H1 (cell line): ENCODE data around the gene FHAD1. TPM values are rescaled to one million over a fixed set of nuclear protein-coding genes. Genes with fewer than 3 reads are reported as not detected.

Experiments
- CTCF ChIA-PET: fragments of 300-600 bp; sonication (Branson Sonifier 250); formaldehyde crosslinking; loops from one replicate; lab custom pipeline; 2021; ENCODE audit not compliant: partially characterized antibody; lab: Charles Lee
- POLR2A ChIA-PET: fragments of 300-600 bp; sonication (Branson Sonifier 250); formaldehyde crosslinking; loops from one replicate; lab custom pipeline; 2021; ENCODE audit warnings: inconsistent platforms; ENCODE audit not compliant: partially characterized antibody; lab: Charles Lee
- DNase-seq, 2 experiments: peaks; one replicate each; pipeline versions ENCODE4 v3.0.0 to v3.0.0-alpha.2; 2010 to 2022; ENCODE audit warnings: low spot score in 2 of 2, low read depth in 1 of 2, mixed read lengths in 1 of 2
- FAIRE-seq: peaks from 2 replicates; lab custom pipeline; 2011; peaks lifted over from hg19 to GRCh38; lab: Jason Lieb, UNC
- H2AFZ ChIP-seq: 2 replicates; pipeline ENCODE4 v1.8.1; 2012; ENCODE audit warnings: low read length, inconsistent platforms
- H2AK5ac ChIP-seq: 2 replicates; pipeline ENCODE4 v1.6.1; 2013; ENCODE audit warnings: low read depth, low read length
- H2BK120ac ChIP-seq: replicated peaks from 2 replicates; pipeline ENCODE3; 2013; ENCODE audit warnings: low read depth, low read length, inconsistent platforms
- H2BK12ac ChIP-seq: 2 replicates; pipeline ENCODE4 v1.6.1; 2013; ENCODE audit warnings: low read depth, low read length
- H2BK15ac ChIP-seq: 2 replicates; pipeline ENCODE4 v1.6.1; 2013; ENCODE audit warnings: low read length
- H2BK20ac ChIP-seq: 2 replicates; pipeline ENCODE4 v1.6.1; 2013; ENCODE audit warnings: low read length
- H2BK5ac ChIP-seq: 2 replicates; pipeline ENCODE4 v1.6.1; 2013; ENCODE audit warnings: low read depth, low read length
- H3K14ac ChIP-seq: 2 replicates; pipeline ENCODE4 v1.6.1; 2013; ENCODE audit warnings: inconsistent platforms; ENCODE audit not compliant: insufficient read length
- H3K18ac ChIP-seq: 2 replicates; pipeline ENCODE4 v1.6.1; 2013; ENCODE audit warnings: low read length; ENCODE audit errors: extremely low read depth
- H3K23ac ChIP-seq: 2 replicates; pipeline ENCODE4 v1.6.1; 2013; ENCODE audit warnings: inconsistent platforms; ENCODE audit not compliant: insufficient read length
- H3K23me2 ChIP-seq: 2 replicates; pipeline ENCODE4 v1.6.1; 2013; ENCODE audit warnings: low read depth, low read length
- H3K27ac ChIP-seq: 2 replicates; pipeline ENCODE4 v1.6.1; 2011; ENCODE audit warnings: low read depth, low read length, inconsistent platforms
- H3K27me3 ChIP-seq, 4 experiments: replicated peaks in 1 of 4; 1 replicate in 1 of 4; 2 replicates in 3 of 4; pipeline versions ENCODE4 v1.6.1 to v1.8.1; 2011 to 2013; ENCODE audit warnings: low read length in 3 of 4, mild to moderate bottlenecking in 3 of 4, inconsistent platforms in 2 of 4, mixed read lengths in 2 of 4, moderate library complexity in 1 of 4; ENCODE audit not compliant: control insufficient read depth in 3 of 4, insufficient read depth in 3 of 4; ENCODE audit errors: extremely low read depth in 1 of 4
- H3K36me3 ChIP-seq, 4 experiments: 2 replicates each; pipeline versions ENCODE4 v1.6.1 to v1.8.1; 2011 to 2013; ENCODE audit warnings: mild to moderate bottlenecking in 4 of 4, low read length in 3 of 4, moderate library complexity in 2 of 4, control low read depth in 1 of 4, inconsistent platforms in 1 of 4; ENCODE audit not compliant: insufficient read depth in 4 of 4, control insufficient read depth in 2 of 4
- H3K4ac ChIP-seq: replicated peaks from 2 replicates; pipeline ENCODE3; 2013; ENCODE audit warnings: low read length, low read depth, mixed read lengths, inconsistent platforms; ENCODE audit not compliant: insufficient read length
- H3K4me1 ChIP-seq, 4 experiments: replicated peaks in 1 of 4; 1 replicate in 1 of 4; 2 replicates in 3 of 4; pipeline versions ENCODE4 v1.6.1 to v1.8.1; 2011 to 2013; ENCODE audit warnings: low read length in 3 of 4, inconsistent platforms in 2 of 4, mixed read lengths in 1 of 4; ENCODE audit not compliant: insufficient read depth in 4 of 4, control insufficient read depth in 3 of 4
- H3K4me2 ChIP-seq, 2 experiments: 2 replicates each; pipeline versions ENCODE4 v1.6.1 to v1.8.1; 2011 to 2013; ENCODE audit warnings: low read depth in 2 of 2, low read length in 2 of 2, control low read depth in 1 of 2, inconsistent platforms in 1 of 2, mild to moderate bottlenecking in 1 of 2; ENCODE audit not compliant: insufficient read depth in 1 of 2
- H3K4me3 ChIP-seq, 4 experiments: fragments of 200-600, 300-600 bp in 1 of 4; sonication (generic), shearing (Covaris generic), sonication (Bioruptor Twin) in 1 of 4; 2 replicates each; pipeline versions ENCODE4 v1.5.1 to v1.8.1; 2011 to 2016; ENCODE audit warnings: low read length in 4 of 4, low read depth in 3 of 4, control low read depth in 2 of 4, inconsistent platforms in 2 of 4, mild to moderate bottlenecking in 2 of 4, mixed read lengths in 1 of 4, moderate library complexity in 1 of 4; ENCODE audit not compliant: insufficient read depth in 2 of 4; ENCODE audit errors: extremely low read depth in 1 of 4
- H3K56ac ChIP-seq: replicated peaks from 2 replicates; pipeline ENCODE3; 2013; ENCODE audit warnings: low read depth, mild to moderate bottlenecking, mixed read lengths, low read length, inconsistent platforms; ENCODE audit not compliant: insufficient read length
- H3K79me1 ChIP-seq: 2 replicates; pipeline ENCODE4 v1.6.1; 2013; ENCODE audit warnings: low read depth, low read length, control low read depth
- H3K79me2 ChIP-seq, 2 experiments: 2 replicates each; pipeline versions ENCODE4 v1.6.1 to v1.8.1; 2012 to 2013; ENCODE audit warnings: low read length in 2 of 2, mild to moderate bottlenecking in 2 of 2, inconsistent platforms in 1 of 2; ENCODE audit not compliant: insufficient read depth in 2 of 2, control insufficient read depth in 1 of 2
- H3K9ac ChIP-seq, 4 experiments: replicated peaks in 1 of 4; 1 replicate in 1 of 4; 2 replicates in 3 of 4; pipeline versions ENCODE4 v1.6.1 to v1.8.1; 2011 to 2013; ENCODE audit warnings: low read depth in 3 of 4, low read length in 3 of 4, control low read depth in 2 of 4, mild to moderate bottlenecking in 2 of 4, moderate library complexity in 2 of 4, inconsistent platforms in 1 of 4; ENCODE audit errors: extremely low read depth in 1 of 4
- H3K9me3 ChIP-seq, 2 experiments: 2 replicates each; pipeline versions ENCODE4 v1.6.1 to v1.8.1; 2012 to 2013; ENCODE audit warnings: mild to moderate bottlenecking in 2 of 2, moderate library complexity in 2 of 2, control low read depth in 1 of 2, inconsistent platforms in 1 of 2, low read depth in 1 of 2, low read length in 1 of 2, mixed read lengths in 1 of 2; ENCODE audit not compliant: insufficient read depth in 2 of 2
- H4K20me1 ChIP-seq, 2 experiments: replicated peaks in 1 of 2; 2 replicates each; pipeline versions ENCODE3 to v1.8.1; 2011 to 2013; ENCODE audit warnings: inconsistent platforms in 2 of 2, low read length in 2 of 2, mild to moderate bottlenecking in 1 of 2; ENCODE audit not compliant: insufficient read depth in 2 of 2, control insufficient read depth in 1 of 2
- H4K5ac ChIP-seq: 2 replicates; pipeline ENCODE4 v1.6.1; 2013; ENCODE audit warnings: low read length, low read depth, mixed read lengths, inconsistent platforms; ENCODE audit not compliant: insufficient read length
- H4K8ac ChIP-seq: 2 replicates; pipeline ENCODE4 v1.8.0; 2013; ENCODE audit warnings: mild to moderate bottlenecking, moderate library complexity, low read length, inconsistent platforms; ENCODE audit not compliant: insufficient read depth; ENCODE audit errors: extremely low read depth
- H4K91ac ChIP-seq: replicated peaks from 2 replicates; pipeline ENCODE3; 2013; ENCODE audit warnings: low read length, mixed read lengths, inconsistent platforms; ENCODE audit not compliant: insufficient read length
- ASH2L ChIP-seq: fragments of 200-600, 300-600 bp; sonication (generic); IDR thresholded peaks from one replicate; pipeline ENCODE4 v1.7.1; 2017; ENCODE audit warnings: low read length
- BACH1 ChIP-seq: IDR thresholded peaks from 2 replicates; pipeline ENCODE4 v1.6.1; 2012; ENCODE audit warnings: low read length, improper control_type of control experiment
- CEBPB ChIP-seq: IDR thresholded peaks from 2 replicates; pipeline ENCODE4 v1.6.1; 2012; ENCODE audit warnings: low read depth, low read length
- FOSL1 ChIP-seq: IDR thresholded peaks from 2 replicates; pipeline ENCODE4 v1.6.1; 2011; ENCODE audit warnings: mild to moderate bottlenecking, low read depth, low read length, moderate library complexity; ENCODE audit not compliant: insufficient read depth
- GABPA ChIP-seq: IDR thresholded peaks from 2 replicates; pipeline ENCODE4 v1.6.1; 2011; ENCODE audit warnings: mild to moderate bottlenecking, low read length, moderate library complexity, borderline replicate concordance; ENCODE audit not compliant: insufficient read depth
- GTF2F1 ChIP-seq: IDR thresholded peaks from 2 replicates; pipeline ENCODE4 v1.6.1; 2012; ENCODE audit warnings: low read depth, low read length, improper control_type of control experiment, borderline replicate concordance
- HDAC6 ChIP-seq: IDR thresholded peaks from one replicate; pipeline ENCODE4 v1.7.1; 2012; ENCODE audit warnings: low read depth, mild to moderate bottlenecking, inconsistent platforms, low read length, moderate library complexity
- KDM1A ChIP-seq: fragments of 200-600, 300-600 bp; sonication (generic); IDR thresholded peaks from 2 replicates; pipeline ENCODE4 v1.7.1; 2016; ENCODE audit warnings: mild to moderate bottlenecking, low read length, borderline replicate concordance
- MAFK ChIP-seq: IDR thresholded peaks from 2 replicates; pipeline ENCODE4 v1.6.1; 2012; ENCODE audit warnings: low read depth, mild to moderate bottlenecking, improper control_type of control experiment, low read length
- NRF1 ChIP-seq: IDR thresholded peaks from 2 replicates; pipeline ENCODE4 v1.6.1; 2011; ENCODE audit warnings: mild to moderate bottlenecking, low read depth, low read length, improper control_type of control experiment
- RAD21 ChIP-seq, 2 experiments: IDR thresholded peaks in 1 of 2; conservative IDR thresholded peaks in 1 of 2; 2 replicates each; pipeline ENCODE4 v1.6.1; 2011; ENCODE audit warnings: low read depth in 2 of 2, low read length in 2 of 2, improper control_type of control experiment in 1 of 2, inconsistent platforms in 1 of 2, mild to moderate bottlenecking in 1 of 2, moderate library complexity in 1 of 2
- SP4 ChIP-seq: IDR thresholded peaks from 2 replicates; pipeline ENCODE4 v1.6.1; 2012; ENCODE audit warnings: low read length, inconsistent platforms
- TCF12 ChIP-seq: IDR thresholded peaks from 2 replicates; pipeline ENCODE4 v1.6.1; 2011; ENCODE audit warnings: low read depth, mild to moderate bottlenecking, low read length
- WGBS, 2 experiments: shearing (Covaris generic) in 1 of 2; methylation state at CpG; one replicate each; pipeline versions ENCODE4 v1.1.6 to v1.1.7; 2013 to 2015; ENCODE audit warnings: low lambda C conversion rate in 2 of 2, mixed read lengths in 2 of 2, inconsistent platforms in 1 of 2, low coverage in 1 of 2, missing lambda C conversion rate in 1 of 2; ENCODE audit not compliant: insufficient replicate concordance in 2 of 2, insufficient coverage in 1 of 2, insufficient read length in 1 of 2; ENCODE audit errors: extremely low coverage in 1 of 2, missing lambda C conversion rate in 1 of 2; 5-methylcytosine and 5-hydroxymethylcytosine counted together
- polyA plus RNA-seq, 7 experiments: library from polyadenylated mRNA; depleted of rRNA in 3 of 7; stranded (reverse) in 5 of 7; unstranded in 2 of 7; fragments of >200 nt in 5 of 7; fragments of 200-250 nt in 2 of 7; gene quantifications; 1 replicate in 5 of 7; 2 replicates in 1 of 7; 4 replicates in 1 of 7; pipeline versions ENCODE4 v1.2.1 to v1.2.3, GENCODE V29; 2011 to 2013; ENCODE audit warnings: missing spikeins in 2 of 7, mixed read lengths in 2 of 7
- total RNA-seq: library from RNA; stranded (reverse); fragmentation: NEBNext Ultra II Directional; extraction: Animal tissue kit (Norgen Biotek cat#: 25700); gene quantifications from 2 replicates; pipeline ENCODE4 v1.2.1, GENCODE V29; 2021
- TF ChIP-seq, protein P1 (sequence below): IDR thresholded peaks from 2 replicates; pipeline ENCODE4 v1.6.1; 2011; ENCODE audit warnings: low read length, improper control_type of control experiment

Gene FHAD1
- total and polyA plus RNA-seq, 2 of the 8 experiments (the other 6 are each of a cell fraction or from before 2014, with no cell fraction given) = 0.39 to 0.69 TPM

DNA sequence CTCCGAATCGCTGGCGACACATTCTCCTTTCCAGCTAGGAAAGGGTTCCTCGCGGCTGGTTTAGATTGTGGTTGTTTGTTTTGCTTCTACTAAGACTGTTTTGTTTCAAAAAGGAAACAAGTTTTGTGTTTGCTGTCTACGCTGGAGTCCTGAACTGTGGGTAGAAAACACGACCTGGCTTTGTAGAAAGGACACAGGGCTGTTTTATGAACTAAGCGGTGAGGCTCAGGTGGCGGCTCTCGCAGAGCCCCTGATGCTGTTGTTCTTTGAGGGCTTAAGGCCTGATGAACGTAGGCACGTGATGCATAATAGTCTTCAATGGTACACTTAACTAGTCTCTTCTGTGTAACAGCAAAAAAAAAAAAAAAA lies 27.0 kb upstream of the FHAD1 start:
- Histone ChIP-seq H3K9me3 (peaks cover 8% of the 10 kb centered on the region in 2 experiments; a peak in 2 of 4 replicates), H3K14ac (no peak overlapping the region), H3K79me1 (no peaks in the 10 kb centered on the region), H2BK120ac (no peak overlapping the region), H3K79me2 (no peaks in the 10 kb centered on the region), H3K23me2 (peaks cover 2% of the 10 kb centered on the region; the same call in 1 of the 2 replicates), H3K27ac (no peak overlapping the region), H2BK12ac (no peak overlapping the region), H4K8ac (no peak overlapping the region), H3K4me3 (no peak overlapping the region), H4K20me1 (no peaks in the 10 kb centered on the region), H2BK20ac (no peak overlapping the region), H2BK15ac (no peak overlapping the region), H3K4ac (no peak overlapping the region), H3K9ac (no peak overlapping the region), H3K4me1 (peaks cover 0 to 2% (median 0%) of the 10 kb centered on the region in 4 experiments; a peak in 2 of 7 replicates), H3K4me2 (no peak overlapping the region), H3K27me3 (no peaks in the 10 kb centered on the region), H2AFZ (no peak overlapping the region), H2BK5ac (no peak overlapping the region), H3K23ac (no peak overlapping the region), H4K91ac (no peak overlapping the region), H2AK5ac (no peak overlapping the region), H4K5ac (no peak overlapping the region), H3K56ac (no peak overlapping the region), H3K18ac (no peak overlapping the region), H3K36me3 (peaks cover 6 to 13% (median 9%) of the 10 kb centered on the region in 4 experiments; a peak in 5 of 8 replicates)
- ChIA-PET POLR2A (interaction anchor here (1.2 to 1.5 kb wide), 2 partner anchors 9 to 30 kb away, joined by 3 read pairs; no protein-coding TSS in a partner anchor), CTCF (interaction anchor here (0.8 to 2.2 kb wide), 4 partner anchors 9 to 66 kb away, joined by 3 to 6 read pairs (median 4); partner anchors contain the start of gene TMEM51)
- FAIRE-seq (no peak), DNase-seq (no peak)
- 85% methylated on average over 12 of the region's 12 CpGs; no CpG with 5 or more reads in 1 of the 2 experiments for WGBS, 2 experiments
- no peak for TF ChIP-seq HDAC6
- TF ChIP-seq SP4 = no peak
- TF ChIP-seq BACH1 = no peak
- no peak for TF ChIP-seq MAFK
- no peak for TF ChIP-seq GTF2F1
- no peak for TF ChIP-seq KDM1A
- TF ChIP-seq CEBPB = no peak
- TF ChIP-seq, protein P1, sequence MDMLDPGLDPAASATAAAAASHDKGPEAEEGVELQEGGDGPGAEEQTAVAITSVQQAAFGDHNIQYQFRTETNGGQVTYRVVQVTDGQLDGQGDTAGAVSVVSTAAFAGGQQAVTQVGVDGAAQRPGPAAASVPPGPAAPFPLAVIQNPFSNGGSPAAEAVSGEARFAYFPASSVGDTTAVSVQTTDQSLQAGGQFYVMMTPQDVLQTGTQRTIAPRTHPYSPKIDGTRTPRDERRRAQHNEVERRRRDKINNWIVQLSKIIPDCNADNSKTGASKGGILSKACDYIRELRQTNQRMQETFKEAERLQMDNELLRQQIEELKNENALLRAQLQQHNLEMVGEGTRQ = no peak
- no peak for TF ChIP-seq GABPA
- TF ChIP-seq NRF1 = no peak
- TF ChIP-seq RAD21 (IDR thresholded peaks at IDR 0.05 in 1 of 2, conservative IDR thresholded peaks at IDR 0.05 in 1 of 2; ENCODE audit: low read depth in 2 of 2, low read length in 2 of 2) = no peak
- TF ChIP-seq ASH2L = no peak
- TF ChIP-seq FOSL1 = no peak
- no peak for TF ChIP-seq TCF12
